Measurements from ENCODE around the gene EDIL3. TPM values are rescaled to one million over a fixed set of nuclear protein-coding genes. Genes with fewer than 3 reads are reported as not detected.

The EDIL3 gene
- total and polyA plus RNA-seq, 11 donors, result 1.3 to 38.2 (median 18.3) TPM

DNA sequence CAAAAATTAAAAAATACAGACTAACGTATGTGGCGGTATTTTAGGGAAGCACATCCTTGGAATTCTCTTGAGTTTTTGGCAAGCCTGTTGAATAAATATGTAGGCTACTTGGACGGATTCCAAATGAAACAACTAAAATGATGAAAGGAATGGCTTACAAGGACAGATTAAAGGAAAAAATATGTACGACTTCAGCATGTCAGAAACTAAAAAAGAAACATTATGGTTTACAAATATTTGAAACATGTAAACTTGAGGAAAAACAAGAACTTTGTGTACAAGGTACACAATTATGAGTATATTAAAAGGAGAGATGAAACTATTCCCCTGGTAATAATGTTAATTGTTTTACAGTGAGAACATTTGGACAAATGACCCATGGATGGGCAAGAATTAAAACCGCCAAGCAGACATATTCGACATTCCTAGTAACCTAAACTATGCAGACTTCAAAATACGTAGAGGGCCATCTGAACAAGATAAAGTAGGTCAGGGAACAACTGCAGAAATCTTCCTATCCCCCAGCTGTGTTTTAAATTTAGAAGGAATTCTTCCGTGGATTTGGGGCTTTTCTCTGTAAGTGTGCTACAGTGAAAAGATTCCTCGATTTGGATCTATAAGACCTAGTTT is 12.5 kb downstream of the EDIL3 start:
- TF ChIP-seq POLR2A (IDR thresholded peaks at IDR 0.05) (no peak), CTCF (IDR thresholded peaks at IDR 0.05) (no peak)
- Histone ChIP-seq H3K9me3 (no peaks in the 10 kb centered on the region), H3K27me3 (no peaks in the 10 kb centered on the region), H3K27ac (no peak overlapping the region), H3K4me1 (no peaks in the 10 kb centered on the region), H3K4me3 (no peak overlapping the region), H3K36me3 (no peaks in the 10 kb centered on the region)
- intact Hi-C loops (cut with DNase I), result no loop called here
- no peak for ATAC-seq
- WGBS, 4 donors, result 41 to 55% (median 47%) methylated on average over 9 of the region's 9 CpGs
- no peak for DNase-seq

DNA sequence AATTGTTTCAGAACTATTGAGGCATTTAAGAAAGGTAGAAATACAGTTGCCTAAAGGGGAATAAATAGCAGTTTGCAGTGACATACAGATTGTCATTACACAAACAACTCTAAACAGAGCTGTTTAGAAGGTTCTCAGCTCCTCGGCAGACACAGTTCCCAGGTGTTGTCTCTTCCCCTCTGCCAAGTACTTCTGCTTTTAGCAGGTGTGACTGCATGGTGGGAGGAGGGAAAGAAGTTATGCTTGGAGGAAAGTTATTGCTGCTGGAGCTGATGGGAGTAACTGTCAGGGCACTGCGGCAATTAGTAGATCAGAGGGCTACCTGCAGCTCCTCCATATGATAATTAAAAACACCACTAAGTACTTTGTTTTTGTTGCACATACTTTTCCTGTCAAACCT is 14.5 kb downstream of the EDIL3 start:
- intact Hi-C loops (cut with DNase I), result no loop called here
- Histone ChIP-seq H3K27me3 (no peaks in the 10 kb centered on the region), H3K4me3 (no peak overlapping the region), H3K27ac (no peak overlapping the region), H3K9me3 (no peaks in the 10 kb centered on the region), H3K36me3 (no peaks in the 10 kb centered on the region), H3K4me1 (no peaks in the 10 kb centered on the region)
- ATAC-seq (no peak), DNase-seq (no peak)
- TF ChIP-seq POLR2A (IDR thresholded peaks at IDR 0.05) (no peak), CTCF (IDR thresholded peaks at IDR 0.05) (no peak)
- 58 to 74% (median 66%) methylated on average over 2 of the region's 2 CpGs for WGBS, 4 donors

GRCh38 chr5:84364043-84364442 is 20.6 kb downstream of the EDIL3 start:
- Histone ChIP-seq H3K27me3 (no peaks in the 10 kb centered on the region), H3K4me3 (no peak overlapping the region), H3K27ac (no peak overlapping the region), H3K9me3 (no peaks in the 10 kb centered on the region), H3K36me3 (no peaks in the 10 kb centered on the region), H3K4me1 (no peaks in the 10 kb centered on the region)
- TF ChIP-seq POLR2A (IDR thresholded peaks at IDR 0.05) (no peak), CTCF (IDR thresholded peaks at IDR 0.05) (no peak)
- ATAC-seq (no peak), DNase-seq (no peak)
- 51 to 86% (median 67%) methylated on average over 2 of the region's 2 CpGs for WGBS, 4 donors
- intact Hi-C loops (cut with DNase I), result no loop called here

GRCh38 chr5:84362061-84362720 is 22.5 kb downstream of the EDIL3 start:
- TF ChIP-seq POLR2A (IDR thresholded peaks at IDR 0.05) (no peak), CTCF (IDR thresholded peaks at IDR 0.05) (no peak)
- Histone ChIP-seq H3K4me1 (no peaks in the 10 kb centered on the region), H3K36me3 (no peaks in the 10 kb centered on the region), H3K27ac (no peak overlapping the region), H3K27me3 (no peaks in the 10 kb centered on the region), H3K9me3 (no peaks in the 10 kb centered on the region), H3K4me3 (no peak overlapping the region)
- intact Hi-C loops (cut with DNase I), result no loop called here
- ATAC-seq, result no peak
- no peak for DNase-seq
